Measurements from ENCODE around the gene POLK. TPM values are rescaled to one million over a fixed set of nuclear protein-coding genes. Genes with fewer than 3 reads are reported as not detected.
"Not testable (repeated sequence)": the region's sequence is repeated elsewhere in the genome, so short reads cannot be mapped to it uniquely, and the experiment has no call there.

POLK gene
- 23.4 TPM for polyA plus RNA-seq (ENCODE audit: insufficient read length)

- peak; percentile 98 for DNase-seq (ENCODE audit: low read depth)
These were observed at the start of gene POLK, which contains the start of gene CERT1 for GRCh38 chr5:75511435-75512382. POLK (plus strand) TSS chr5:75511891. CERT1 (minus strand) TSS chr5:75511629; CDS start chr5:75511207, 422 bp downstream.

- DNase-seq (ENCODE audit: low read depth) = no peak
These were observed 48.0 kb upstream of the POLK start for GRCh38 chr5:75463726-75464125.

GRCh38 chr5:75465480-75465879 is 46.2 kb upstream of the POLK start:
- no peak for DNase-seq (ENCODE audit: low read depth)

- no peak for DNase-seq (ENCODE audit: low read depth)
These were observed 45.5 kb upstream of the POLK start for GRCh38 chr5:75466006-75466716.

- DNase-seq (ENCODE audit: low read depth) = no peak
These were observed 43.1 kb upstream of the POLK start for GRCh38 chr5:75468593-75468992.

GRCh38 chr5:75469017-75469416 is 42.7 kb upstream of the POLK start:
- no peak for DNase-seq (ENCODE audit: low read depth)

- no peak for DNase-seq (ENCODE audit: low read depth)
These were observed 40.5 kb upstream of the POLK start for GRCh38 chr5:75471193-75471592.

GRCh38 chr5:75472973-75473372 is 38.7 kb upstream of the POLK start:
- no peak for DNase-seq (ENCODE audit: low read depth)

GRCh38 chr5:75473463-75473862 is 38.2 kb upstream of the POLK start:
- DNase-seq (ENCODE audit: low read depth) = no peak

GRCh38 chr5:75475364-75475763 is 36.3 kb upstream of the POLK start:
- DNase-seq (ENCODE audit: low read depth) = no peak

- no peak for DNase-seq (ENCODE audit: low read depth)
These were observed 30.7 kb upstream of the POLK start for GRCh38 chr5:75481024-75481423.

- no peak for DNase-seq (ENCODE audit: low read depth)
These were observed 29.2 kb upstream of the POLK start for GRCh38 chr5:75482482-75482881.

- DNase-seq (ENCODE audit: low read depth) = no peak
These were observed 27.1 kb upstream of the POLK start for GRCh38 chr5:75484605-75485004.

- not testable (repeated sequence) for DNase-seq (ENCODE audit: low read depth)
These were observed 21.8 kb upstream of the POLK start for GRCh38 chr5:75489847-75490246.

GRCh38 chr5:75491621-75492020 is 20.1 kb upstream of the POLK start:
- no peak for DNase-seq (ENCODE audit: low read depth)

- DNase-seq (ENCODE audit: low read depth) = no peak
These were observed 15.7 kb upstream of the POLK start for GRCh38 chr5:75496026-75496425.

- DNase-seq (ENCODE audit: low read depth) = no peak
These were observed 13.4 kb upstream of the POLK start for GRCh38 chr5:75498208-75498777.

- DNase-seq (ENCODE audit: low read depth) = not testable (repeated sequence)
These were observed 12.8 kb upstream of the POLK start for GRCh38 chr5:75498875-75499274.

GRCh38 chr5:75505112-75505511 is 6.6 kb upstream of the POLK start:
- DNase-seq (ENCODE audit: low read depth) = not testable (repeated sequence)

GRCh38 chr5:75507841-75508240 is 3.9 kb upstream of the POLK start:
- DNase-seq (ENCODE audit: low read depth) = no peak

GRCh38 chr5:75509546-75509945 is 2.1 kb upstream of the POLK start:
- no peak for DNase-seq (ENCODE audit: low read depth)

GRCh38 chr5:75509956-75510355 is 1.7 kb upstream of the POLK start:
- no peak for DNase-seq (ENCODE audit: low read depth)

Measured in forelimb muscle (tissue), 1 donor.